Fibroblast of gingiva (primary cell): ENCODE data around the gene CNGB1.
"Not testable (repeated sequence)": the region's sequence is repeated elsewhere in the genome, so short reads cannot be mapped to it uniquely, and the experiment has no call there.

Experiments
- DNase-seq: peaks from one replicate; pipeline ENCODE4 v3.0.0-alpha.2; 2011; ENCODE audit warnings: low read depth

Gene CNGB1

GRCh38 chr16:57884655-57885133, 86.2 kb downstream of the CNGB1 start:
- no peak for DNase-seq

DNA sequence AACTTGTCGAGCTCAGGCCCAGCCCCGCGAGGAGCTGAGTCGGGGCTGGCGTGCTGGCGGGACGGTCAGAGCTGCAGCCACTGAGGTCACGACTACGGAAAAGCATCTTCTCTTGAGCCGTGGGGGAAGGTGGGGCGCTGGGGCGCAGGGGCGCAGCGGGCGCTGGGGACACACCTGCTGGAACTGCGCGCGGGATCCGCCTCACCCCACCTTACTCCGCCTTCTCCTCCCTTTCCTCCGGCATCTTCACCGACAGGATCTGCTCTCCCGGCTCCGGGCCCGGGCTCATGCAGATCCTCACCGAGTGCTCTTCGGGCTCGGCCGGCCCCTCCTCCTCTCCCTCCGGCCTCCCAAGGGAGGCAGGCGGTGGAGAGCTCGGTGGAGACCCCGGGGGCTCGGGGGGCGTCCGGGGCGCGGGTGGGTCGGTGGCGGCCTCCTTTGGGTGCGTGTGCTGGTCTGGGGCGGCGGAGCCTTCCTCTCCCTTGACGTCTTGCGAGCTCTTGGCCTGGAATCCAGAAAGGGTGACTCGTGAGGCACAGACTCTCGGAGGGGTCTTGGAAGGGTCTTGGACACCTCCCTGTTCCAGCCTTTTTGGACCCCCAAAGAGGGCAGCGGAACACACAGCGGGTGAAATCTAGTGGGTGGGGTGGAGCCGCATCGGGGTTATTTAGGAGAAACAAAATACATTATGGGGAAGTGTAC, 86.8 kb downstream of the CNGB1 start:
- DNase-seq, result no peak

GRCh38 chr16:57883480-57883879, 87.4 kb downstream of the CNGB1 start:
- no peak for DNase-seq

DNA sequence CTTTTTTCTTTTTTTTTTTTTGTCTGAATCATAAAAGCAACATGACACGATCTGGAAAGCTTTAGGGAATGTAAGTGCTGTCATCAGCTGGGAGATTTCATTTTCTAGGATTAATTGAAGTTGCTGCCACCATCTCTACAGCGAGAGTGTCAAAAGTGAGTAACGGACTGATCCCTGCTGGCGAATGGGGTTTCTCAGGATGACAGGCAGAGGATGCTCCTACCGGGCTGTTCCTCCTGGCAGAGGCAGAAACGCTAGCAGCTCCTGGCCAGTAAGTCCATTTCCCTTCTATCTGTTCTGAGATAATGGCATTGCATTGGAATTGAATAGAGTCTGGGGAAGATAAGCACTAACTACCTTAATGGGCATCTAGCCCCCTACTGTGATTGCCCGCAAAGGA, 88.1 kb downstream of the CNGB1 start:
- DNase-seq, result no peak

- DNase-seq, result no peak
These were observed 88.7 kb downstream of the CNGB1 start for GRCh38 chr16:57882206-57882605.

- no peak for DNase-seq
These were observed 92.3 kb downstream of the CNGB1 start for GRCh38 chr16:57878586-57878985.

DNA sequence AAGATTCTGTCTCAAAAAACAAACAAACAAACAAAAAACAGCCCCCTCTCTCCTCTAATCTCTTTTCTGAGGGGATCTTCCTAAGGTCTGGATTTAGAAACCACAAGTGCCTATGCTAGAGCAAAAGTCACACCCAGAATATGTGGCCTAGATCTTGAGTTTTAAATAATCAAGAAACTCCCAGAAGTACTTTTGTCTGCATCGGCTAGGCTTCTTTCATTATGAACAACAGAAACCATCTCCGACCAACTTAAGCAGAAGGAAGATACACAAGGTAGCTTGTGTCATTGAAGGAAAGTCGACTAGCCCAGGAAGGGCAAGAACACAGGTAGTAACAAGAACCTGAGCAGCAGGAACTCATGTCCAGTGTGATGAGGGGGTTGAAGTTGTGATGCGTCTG, 94.7 kb downstream of the CNGB1 start:
- DNase-seq, result no peak

DNA sequence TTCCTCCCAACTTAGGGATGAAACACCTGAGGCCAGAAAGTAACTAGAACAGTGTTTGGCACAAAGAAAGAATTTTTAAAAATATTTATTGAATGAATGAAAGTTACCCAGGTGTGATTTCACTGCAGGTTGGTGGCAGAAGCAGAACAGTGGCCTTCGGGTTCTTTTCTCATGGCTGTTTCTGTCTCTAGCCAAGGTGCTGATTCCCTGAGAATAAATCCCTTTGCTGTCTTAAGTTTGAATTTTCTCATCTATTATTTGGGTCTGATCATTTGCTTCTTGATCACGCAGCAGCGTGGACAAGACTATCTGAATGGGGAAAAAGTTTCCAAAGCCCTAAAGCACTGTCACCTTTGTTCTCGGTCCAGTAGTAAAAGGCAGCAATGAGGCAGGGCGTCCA, 95.6 kb downstream of the CNGB1 start:
- DNase-seq, result no peak

GRCh38 chr16:57873218-57873617, 97.7 kb downstream of the CNGB1 start:
- DNase-seq, result no peak

DNA sequence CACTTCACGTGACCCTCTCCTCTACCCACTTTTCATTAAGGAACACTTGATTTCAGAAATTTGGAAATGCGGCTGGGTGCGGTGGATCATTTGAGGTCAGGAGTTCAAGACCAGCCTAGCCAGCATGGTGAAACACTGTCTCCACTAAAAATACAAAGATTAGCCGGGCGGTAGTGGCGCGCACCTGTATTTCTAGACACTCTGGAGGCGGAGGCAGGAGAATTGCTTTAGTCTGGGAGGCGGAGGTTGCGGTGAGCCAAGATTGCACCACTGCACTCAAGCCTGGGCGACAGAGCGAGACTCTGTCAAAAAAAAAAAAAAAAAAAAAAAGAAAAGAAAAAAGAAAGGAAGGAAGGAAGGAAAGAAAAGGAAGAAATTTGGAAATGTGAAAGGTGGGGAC, 98.2 kb downstream of the CNGB1 start:
- DNase-seq, result not testable (repeated sequence)

GRCh38 chr16:57871456-57871855, 99.5 kb downstream of the CNGB1 start:
- peak; percentile 15 for DNase-seq

DNA sequence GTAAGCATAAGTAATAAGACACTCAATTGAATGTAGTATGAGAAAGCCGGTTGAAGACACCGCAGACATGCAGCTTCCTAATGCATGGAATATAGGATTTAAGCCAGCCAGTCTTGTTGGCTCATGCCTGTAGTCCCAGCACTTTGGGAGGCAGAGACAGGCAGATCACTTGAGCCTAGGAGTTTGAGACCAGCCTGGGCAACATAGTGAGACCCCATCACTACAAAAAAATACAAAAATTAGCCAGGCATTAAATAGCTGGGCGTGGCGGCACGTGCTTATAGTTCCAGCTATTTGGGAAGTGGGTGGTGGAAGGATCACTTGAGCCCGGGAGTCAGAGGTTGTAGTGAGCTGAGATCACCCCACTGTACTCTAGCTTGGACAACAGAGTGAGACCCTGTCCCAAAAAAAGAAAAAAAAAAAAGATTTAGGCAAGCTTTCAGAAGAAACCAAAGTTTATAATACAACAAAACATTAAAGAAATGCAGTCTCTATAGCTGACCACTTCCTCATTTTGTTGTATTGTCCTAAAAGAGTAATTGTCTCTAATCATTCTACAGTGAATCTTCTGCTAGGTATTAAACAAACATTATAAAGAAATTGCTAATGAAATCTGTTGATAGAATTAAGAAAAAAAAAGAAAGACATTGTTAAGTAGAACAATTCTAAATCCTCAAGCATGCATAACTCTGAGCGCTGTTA, 100.0 kb downstream of the CNGB1 start:
- DNase-seq, result no peak

- no peak for DNase-seq
These were observed 101.9 kb downstream of the CNGB1 start for GRCh38 chr16:57868913-57869520.

DNA sequence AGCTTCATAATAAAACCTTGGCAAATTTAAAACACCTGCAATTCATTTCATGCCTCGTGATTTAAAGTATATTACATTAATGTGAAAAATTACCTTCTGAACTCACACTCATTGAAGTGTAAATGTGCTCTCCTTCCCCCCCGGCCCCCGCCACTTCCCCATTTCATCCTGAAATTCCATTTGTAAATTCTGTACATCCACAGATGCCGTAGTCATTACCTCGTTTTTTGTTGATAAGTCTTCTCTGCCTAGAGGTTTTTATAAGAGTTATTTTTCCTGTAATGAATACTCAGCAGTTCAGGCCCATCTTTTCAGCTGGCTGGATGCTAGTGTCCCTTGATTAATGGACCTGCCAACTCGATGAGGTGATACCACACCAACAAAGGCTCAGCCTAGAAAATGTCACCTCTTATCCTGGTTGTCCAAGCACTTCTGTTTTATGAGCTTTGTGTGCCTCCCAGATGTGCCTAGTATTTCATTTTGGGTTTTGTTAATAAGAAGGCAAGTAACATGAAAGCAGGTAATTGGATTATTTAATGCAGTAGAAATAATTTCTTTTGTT, 103.8 kb downstream of the CNGB1 start:
- no peak for DNase-seq

DNA sequence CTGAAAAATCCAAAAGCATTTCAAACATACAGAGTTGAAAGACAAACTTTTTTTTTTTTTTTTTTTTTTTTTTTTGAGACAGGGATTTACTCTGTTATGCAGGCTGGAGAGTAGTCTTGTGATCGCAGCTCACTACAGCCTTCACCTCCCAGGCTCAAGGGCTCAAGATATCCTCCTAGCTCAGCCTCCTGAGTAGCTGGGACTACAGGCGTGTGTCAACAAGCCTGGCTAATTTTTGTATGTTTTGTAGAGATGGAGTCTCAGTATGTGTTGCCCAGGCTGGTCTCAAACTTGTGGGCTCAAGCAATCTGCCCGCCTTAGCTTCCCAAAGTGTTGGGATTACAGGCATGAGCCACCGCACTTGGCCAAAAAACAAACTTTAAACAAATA, 104.4 kb downstream of the CNGB1 start:
- no peak for DNase-seq

DNA sequence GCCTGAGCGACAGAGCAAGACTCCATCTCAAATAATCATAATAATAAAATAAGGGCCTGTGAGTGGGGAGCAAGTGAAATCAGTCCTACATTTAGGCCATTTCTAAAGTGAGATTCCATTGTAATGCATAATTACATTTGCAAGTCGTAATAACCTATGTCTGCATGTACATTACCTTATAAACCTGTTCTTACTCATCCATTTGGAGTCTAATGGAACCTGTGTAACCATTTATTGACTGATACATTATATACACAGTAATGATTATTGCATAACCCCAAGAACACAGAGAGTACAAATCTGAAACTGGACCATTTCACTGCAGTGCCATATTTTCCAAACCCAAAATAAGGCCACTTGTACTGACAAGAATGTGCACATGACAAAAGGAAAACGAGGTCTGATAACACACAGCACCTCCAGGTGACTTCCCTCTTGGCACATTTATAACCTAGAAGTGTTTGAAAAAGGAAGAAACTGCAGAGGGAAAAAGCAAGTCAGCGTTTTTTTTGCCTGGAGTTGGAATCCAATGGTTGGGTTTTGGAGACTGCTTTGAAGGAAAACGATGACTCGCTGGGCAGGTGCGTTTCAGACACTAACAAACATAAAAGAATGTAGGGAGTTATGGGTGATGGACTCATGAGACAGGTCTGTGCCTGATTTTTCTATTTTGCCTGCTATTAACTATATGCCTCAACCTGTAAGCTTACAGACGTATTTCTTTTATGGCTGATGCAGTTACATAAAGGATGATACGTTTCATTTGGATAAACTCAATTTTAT, 105.0 kb downstream of the CNGB1 start:
- no peak for DNase-seq

GRCh38 chr16:57863434-57864160, 107.3 kb downstream of the CNGB1 start:
- DNase-seq, result peak; percentile 81

DNA sequence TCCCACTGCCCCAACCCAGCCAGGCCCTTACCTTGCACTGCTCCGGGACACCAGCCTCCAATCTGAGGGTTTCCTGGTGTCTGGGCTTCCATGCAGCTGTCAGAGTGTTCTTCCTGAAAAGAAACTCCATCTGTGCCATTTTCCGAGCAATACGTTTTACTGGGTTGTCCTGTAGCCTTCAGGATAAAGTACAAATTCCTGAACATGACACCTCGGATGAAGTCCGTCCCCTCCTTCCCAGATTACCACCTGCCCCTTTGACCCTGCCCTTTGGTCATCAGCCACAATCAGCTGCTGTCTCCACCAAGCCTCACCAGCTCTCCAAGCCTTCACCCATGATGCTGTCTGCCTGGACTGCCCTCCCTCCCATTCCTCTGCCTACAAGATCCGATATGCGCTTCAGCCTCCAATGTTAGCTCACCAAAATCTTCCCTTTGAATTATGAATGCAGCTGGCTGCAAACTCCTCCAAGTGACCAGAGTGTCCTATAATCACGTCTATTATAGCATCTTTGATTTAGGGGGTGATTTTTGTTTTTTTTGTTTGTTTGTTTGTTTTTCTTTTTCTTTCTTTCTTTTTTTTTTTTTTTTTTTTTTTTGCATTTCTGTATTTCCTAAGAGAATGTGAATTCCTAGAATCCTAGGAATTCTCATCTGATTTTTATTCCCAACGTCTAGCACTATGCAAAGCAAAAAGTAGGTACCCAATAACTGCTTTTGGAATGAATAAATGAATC, 108.1 kb downstream of the CNGB1 start:
- DNase-seq, result no peak

- DNase-seq, result no peak
These were observed 111.6 kb downstream of the CNGB1 start for GRCh38 chr16:57859331-57859730.

- DNase-seq, result no peak
These were observed 112.3 kb downstream of the CNGB1 start for GRCh38 chr16:57858635-57859034.

DNA sequence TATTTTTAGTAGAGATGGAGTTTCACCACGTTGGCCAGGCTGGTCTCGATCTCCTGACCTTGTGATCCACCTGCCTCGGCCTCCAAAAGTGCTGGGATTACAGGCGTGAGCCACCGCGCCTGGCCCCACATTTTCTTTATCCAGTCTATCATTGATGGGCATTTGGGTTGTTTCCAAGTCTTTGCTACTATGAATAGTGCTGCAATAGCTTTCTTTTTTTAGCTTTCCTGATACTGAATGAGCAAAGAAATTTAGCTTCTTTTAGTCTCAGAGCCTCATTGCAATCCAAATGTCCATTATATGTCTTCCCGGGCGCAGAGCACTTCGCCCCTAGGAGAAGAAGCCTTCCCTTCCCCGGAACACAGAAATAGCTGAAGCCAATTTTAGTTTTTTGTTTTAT, 112.9 kb downstream of the CNGB1 start:
- not testable (repeated sequence) for DNase-seq
